ENCODE measurements around the gene CCT6A. TPM values are rescaled to one million over a fixed set of nuclear protein-coding genes. Genes with fewer than 3 reads are reported as not detected.
"Not testable (repeated sequence)": the region's sequence is repeated elsewhere in the genome, so short reads cannot be mapped to it uniquely, and the experiment has no call there.

Gene CCT6A, protein sequence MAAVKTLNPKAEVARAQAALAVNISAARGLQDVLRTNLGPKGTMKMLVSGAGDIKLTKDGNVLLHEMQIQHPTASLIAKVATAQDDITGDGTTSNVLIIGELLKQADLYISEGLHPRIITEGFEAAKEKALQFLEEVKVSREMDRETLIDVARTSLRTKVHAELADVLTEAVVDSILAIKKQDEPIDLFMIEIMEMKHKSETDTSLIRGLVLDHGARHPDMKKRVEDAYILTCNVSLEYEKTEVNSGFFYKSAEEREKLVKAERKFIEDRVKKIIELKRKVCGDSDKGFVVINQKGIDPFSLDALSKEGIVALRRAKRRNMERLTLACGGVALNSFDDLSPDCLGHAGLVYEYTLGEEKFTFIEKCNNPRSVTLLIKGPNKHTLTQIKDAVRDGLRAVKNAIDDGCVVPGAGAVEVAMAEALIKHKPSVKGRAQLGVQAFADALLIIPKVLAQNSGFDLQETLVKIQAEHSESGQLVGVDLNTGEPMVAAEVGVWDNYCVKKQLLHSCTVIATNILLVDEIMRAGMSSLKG
- polyA plus RNA-seq (ENCODE audit: insufficient read length in 4 of 4) = 100 to 1,000 TPM; 201 to 248 (median 214) TPM

DNA sequence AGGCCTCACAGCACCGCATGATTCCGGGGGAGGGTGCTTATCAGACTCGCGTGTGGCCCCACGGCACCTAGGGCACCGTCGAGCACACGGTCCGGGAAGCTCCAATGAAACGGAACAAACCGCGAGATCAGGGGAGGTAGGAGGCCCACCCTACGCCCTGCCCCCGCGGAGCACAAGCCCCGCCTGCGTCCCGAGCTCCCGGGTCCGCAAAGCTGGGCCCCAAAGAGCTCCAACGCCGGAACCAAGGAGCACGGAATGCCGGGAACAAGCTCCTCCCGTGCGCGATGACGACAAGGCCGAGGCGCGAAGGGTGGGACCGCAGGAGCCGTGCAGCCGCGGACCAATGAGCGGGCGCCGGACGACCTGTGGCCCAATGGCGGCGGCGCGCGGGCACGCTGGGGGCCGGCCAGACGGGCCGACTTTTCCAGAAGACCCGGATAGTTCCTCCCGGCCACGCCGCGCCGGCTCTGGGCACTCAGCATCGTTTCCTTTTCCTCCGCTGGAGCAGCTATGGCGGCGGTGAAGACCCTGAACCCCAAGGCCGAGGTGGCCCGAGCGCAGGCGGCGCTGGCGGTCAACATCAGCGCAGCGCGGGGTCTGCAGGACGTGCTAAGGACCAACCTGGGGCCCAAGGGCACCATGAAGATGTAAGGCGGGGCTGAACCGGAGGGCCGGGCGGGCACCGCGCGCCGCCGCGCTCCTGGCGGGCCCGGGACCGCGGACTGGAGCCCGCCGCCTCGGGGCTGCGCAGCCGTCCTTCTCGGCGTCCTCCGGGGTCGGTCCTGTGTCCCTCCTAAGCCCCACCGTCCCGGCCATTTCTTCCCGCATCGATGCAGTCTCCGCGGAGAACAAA lies at the start of gene CCT6A, which contains the start of gene PSPH:
Gene CCT6A, plus strand, starts transcription at position 427 of the 853 bp plus-strand sequence. Its CDS starts 84 bp downstream, at position 511.
Gene PSPH, minus strand, starts transcription at position 106 of the 853 bp plus-strand sequence. CDS start 30,232 bp downstream, outside the sequence.
- peak in 3 of 4 donors; percentile 95 to 97 (median 96) for DNase-seq (ENCODE audit: low read depth in 4 of 4, low spot score in 2 of 4)

DNA sequence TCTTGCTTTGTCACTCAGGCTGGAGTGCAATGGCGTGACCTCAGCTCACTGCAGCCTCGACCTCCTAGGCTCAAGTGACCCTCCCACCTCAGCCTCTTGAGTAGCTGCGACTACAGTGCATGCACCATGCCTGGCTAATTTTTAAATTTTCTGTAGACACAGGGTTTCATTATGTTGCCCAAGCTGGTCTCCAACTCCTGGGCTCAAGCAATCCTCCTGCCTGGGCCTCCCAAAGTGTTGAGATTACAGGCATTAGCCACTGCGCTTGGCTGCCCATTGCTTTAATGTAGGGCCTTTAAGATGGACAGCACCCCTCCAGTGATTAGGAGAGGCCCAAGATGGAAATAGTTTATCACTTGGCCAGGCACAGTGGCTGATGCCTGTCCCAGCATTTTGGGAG lies 47.8 kb upstream of the CCT6A start:
- DNase-seq (ENCODE audit: low read depth in 4 of 4, low spot score in 2 of 4) = no peak

GRCh38 chr7:56007167-56007652 lies 44.4 kb upstream of the CCT6A start:
- peak in 2 of 4 donors; percentile 0 to 4 for DNase-seq (ENCODE audit: low read depth in 4 of 4, low spot score in 2 of 4)

DNA sequence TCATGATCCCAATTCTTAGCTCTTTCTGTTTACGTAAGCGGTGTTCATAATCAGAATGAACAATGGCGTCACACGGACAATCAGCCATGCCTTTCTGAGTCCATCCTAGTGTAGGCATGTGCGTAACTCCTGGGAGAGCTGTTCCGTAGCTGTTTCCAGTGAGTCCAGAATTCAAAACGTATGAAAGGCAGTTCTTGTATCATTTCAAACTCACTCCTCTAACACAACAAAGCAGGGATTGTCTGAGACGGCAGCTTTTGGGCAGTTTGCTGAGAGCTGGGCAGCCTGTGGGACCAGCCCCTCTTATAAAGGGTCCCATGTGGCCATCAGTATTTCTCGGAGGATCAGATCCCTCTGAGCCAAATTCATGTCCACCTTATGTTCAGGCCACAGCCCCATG lies 43.7 kb upstream of the CCT6A start:
- no peak for DNase-seq (ENCODE audit: low read depth in 4 of 4, low spot score in 2 of 4)

DNA sequence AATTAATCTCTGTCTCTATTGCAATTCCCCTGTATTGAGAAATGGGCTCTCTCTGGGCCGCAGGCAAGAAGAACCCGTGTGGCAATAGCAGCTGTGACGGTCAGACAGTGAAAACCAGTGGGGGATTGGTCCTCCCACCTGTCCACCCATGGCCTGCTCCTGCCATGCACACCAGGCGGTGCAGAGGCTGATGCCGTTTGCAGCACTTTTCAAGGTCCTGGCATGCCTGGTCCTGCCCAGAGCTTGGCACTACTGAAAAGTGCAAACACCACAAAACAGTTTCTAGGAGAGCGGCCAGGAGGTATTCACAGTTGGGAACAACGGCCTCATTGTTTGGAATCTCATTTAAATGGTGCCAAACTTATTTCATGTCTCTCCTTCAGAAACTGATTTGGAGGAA lies 41.9 kb upstream of the CCT6A start:
- DNase-seq (ENCODE audit: low read depth in 4 of 4, low spot score in 2 of 4) = no peak

GRCh38 chr7:56017015-56017414 lies 34.5 kb upstream of the CCT6A start:
- not testable (repeated sequence) for DNase-seq (ENCODE audit: low read depth in 4 of 4, low spot score in 2 of 4)

DNA sequence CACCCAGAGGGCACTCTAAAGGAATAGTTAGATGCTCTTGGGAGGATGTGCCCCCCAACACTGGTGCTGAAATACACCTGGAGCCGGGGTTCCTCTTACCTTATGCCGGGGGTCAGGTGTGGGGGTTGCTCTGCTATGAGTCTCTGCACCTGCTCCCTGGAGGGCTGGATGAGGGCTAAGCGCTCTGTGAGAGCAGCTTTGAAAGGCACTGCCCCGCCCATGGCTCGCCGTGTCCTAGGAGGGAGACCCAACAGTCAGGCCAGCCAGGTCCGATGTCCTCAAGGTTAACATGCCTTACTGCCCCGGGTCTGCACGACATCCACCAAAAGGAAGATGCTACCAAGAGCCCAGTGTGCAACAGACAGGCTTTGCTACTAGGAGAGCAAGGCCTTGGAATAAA lies 32.1 kb upstream of the CCT6A start:
- DNase-seq (ENCODE audit: low read depth in 4 of 4, low spot score in 2 of 4) = no peak

GRCh38 chr7:56023500-56023899 lies 28.1 kb upstream of the CCT6A start:
- DNase-seq (ENCODE audit: low read depth in 4 of 4, low spot score in 2 of 4) = no peak

- DNase-seq (ENCODE audit: low read depth in 4 of 4, low spot score in 2 of 4) = no peak
Observed at GRCh38 chr7:56026538-56026937, 25.0 kb upstream of the CCT6A start.

DNA sequence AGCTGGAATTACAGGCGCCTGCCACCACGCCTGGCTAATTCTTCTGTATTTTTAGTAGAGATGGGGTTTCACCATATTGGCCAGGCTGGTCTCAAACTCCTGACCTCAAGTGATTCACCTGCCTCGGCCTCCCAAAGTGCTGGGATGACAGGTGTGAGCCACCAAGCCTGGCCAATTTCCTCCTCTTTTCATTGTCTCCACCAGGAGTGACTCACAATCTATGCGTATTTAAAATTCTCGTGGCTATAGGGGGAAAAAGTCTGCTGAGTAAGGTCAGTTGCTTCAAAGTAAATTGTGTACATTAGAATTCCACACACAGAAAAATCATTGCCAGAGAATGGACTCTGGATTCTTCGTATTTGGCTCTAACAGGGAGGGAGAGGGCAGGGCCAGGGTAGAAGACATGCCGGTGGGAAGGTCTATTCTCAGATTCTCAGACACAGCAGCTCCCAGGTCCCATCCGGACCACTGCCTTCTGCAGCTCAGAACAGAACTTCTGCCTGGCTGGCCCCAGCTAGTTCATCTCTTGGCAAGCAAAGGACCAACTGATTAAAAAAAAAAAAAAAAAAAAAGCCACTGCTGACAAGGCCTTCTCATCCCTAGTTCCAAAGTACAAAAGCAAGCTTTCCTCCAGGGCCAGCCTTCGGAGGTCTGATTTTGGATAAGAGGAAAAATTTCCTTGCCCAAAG lies 22.5 kb upstream of the CCT6A start:
- no peak for DNase-seq (ENCODE audit: low read depth in 4 of 4, low spot score in 2 of 4)

- no peak for DNase-seq (ENCODE audit: low read depth in 4 of 4, low spot score in 2 of 4)
Observed at GRCh38 chr7:56030340-56030739, 21.2 kb upstream of the CCT6A start.

GRCh38 chr7:56031556-56031955 lies 20.0 kb upstream of the CCT6A start:
- DNase-seq (ENCODE audit: low read depth in 4 of 4, low spot score in 2 of 4) = not testable (repeated sequence)

DNA sequence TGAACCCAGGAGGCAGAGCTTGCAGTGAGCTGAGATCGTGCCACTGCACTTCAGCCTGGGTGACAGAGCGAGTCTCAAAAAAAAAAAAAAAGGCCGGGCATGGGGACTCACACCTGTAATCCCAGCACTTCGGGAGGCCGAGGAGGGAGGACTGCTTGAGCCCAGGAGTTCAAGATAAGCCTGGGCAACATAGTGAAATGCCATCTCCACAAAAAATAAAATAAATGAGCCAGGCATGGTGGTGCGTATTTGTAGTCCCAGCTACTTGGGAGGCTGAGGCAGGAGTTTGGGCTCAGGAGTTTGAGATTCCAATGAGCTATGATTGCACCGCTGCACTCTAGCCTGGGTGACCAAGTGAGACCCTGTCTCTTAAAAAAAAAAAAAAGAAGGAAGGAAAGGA lies 19.0 kb upstream of the CCT6A start:
- not testable (repeated sequence) for DNase-seq (ENCODE audit: low read depth in 4 of 4, low spot score in 2 of 4)

GRCh38 chr7:56033671-56034432 lies 17.7 kb upstream of the CCT6A start:
- peak in 2 of 4 donors; percentile 62 to 69 for DNase-seq (ENCODE audit: low read depth in 4 of 4, low spot score in 2 of 4)

- no peak for DNase-seq (ENCODE audit: low read depth in 4 of 4, low spot score in 2 of 4)
Observed at GRCh38 chr7:56040730-56041129, 10.8 kb upstream of the CCT6A start.

- DNase-seq (ENCODE audit: low read depth in 4 of 4, low spot score in 2 of 4) = not testable (repeated sequence)
Observed at GRCh38 chr7:56045758-56046157, 5.8 kb upstream of the CCT6A start.

- DNase-seq (ENCODE audit: low read depth in 4 of 4, low spot score in 2 of 4) = no peak
Observed at GRCh38 chr7:56046721-56047445, 4.7 kb upstream of the CCT6A start.

GRCh38 chr7:56047446-56048116 lies 4.0 kb upstream of the CCT6A start:
- not testable (repeated sequence) for DNase-seq (ENCODE audit: low read depth in 4 of 4, low spot score in 2 of 4)
